ENCODE results near the gene NBAS. TPM values are rescaled to one million over a fixed set of nuclear protein-coding genes. Genes with fewer than 3 reads are reported as not detected.

Gene NBAS
- total and polyA plus RNA-seq, 2 donors (not counting 3 experiments of a cell fraction or from before 2014, with no cell fraction given) = 29.4 to 43.0 TPM

DNA sequence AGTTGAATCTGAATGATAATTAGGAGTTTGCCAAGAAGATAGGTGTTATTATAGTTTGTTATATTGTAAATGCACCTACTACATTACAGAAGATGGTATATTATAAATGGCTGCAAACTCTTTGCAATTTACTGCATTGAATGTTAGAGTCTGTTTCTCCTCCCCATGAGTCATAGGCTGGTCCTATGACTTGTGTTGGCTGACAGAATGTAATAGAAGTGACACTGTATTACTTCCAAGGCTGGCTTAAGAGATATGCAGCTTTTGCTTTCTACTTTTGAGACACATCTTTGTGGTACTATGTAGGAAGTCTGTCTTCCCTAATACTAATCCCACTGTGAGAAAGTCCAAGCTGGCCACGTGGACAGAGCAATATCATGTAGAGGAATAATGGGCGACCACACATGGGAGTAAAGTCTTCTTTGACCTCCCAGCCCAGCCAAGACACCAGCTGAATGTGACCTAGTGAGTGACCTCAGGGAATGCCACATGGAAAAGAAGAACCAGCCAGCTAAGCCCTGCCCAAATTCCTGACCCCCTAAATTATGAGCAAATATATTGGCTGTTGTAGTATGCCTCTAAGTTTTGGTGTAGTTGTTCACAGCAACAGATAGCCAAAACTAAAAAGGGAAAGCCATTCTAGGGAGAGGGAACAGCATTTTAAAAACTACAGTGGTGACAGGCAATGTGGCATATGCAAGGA, 23.8 kb upstream of the NBAS start:
- POLR2A ChIA-PET = no interaction called here
- intact Hi-C loops (cut with micrococcal nuclease) (no loop called here), dilution Hi-C loops (cut with MboI; ENCODE audit: extremely low pct_ligation_motif_present, low sequenced_read_pairs) (no loop called here)
- CTCF ChIA-PET = interaction anchor here (3.7 kb wide), 1 partner anchor 8 kb away, joined by 23 read pairs; no protein-coding TSS in a partner anchor
- BruUV-seq (replicated peaks) = no TSS peak
- Histone ChIP-seq H3K36me3 (ENCODE audit: control insufficient read depth in 2 of 2, extremely low read depth in 1 of 2, insufficient read depth in 2 of 2, low read length in 2 of 2) (no peaks in the 10 kb centered on the region), H3K27me3 (ENCODE audit: control insufficient read depth in 2 of 2, insufficient read depth in 2 of 2, low read length in 2 of 2) (no peaks in the 10 kb centered on the region), H3K27ac (ENCODE audit: insufficient read depth, low read depth, low read length) (no peak overlapping the region), H3K4me2 (ENCODE audit: insufficient read depth, low read length) (no peak overlapping the region), H3K9me3 (replicated peaks; ENCODE audit: control insufficient read depth, insufficient read depth, low read length) (no peaks in the 10 kb centered on the region), H3K4me3 (replicated peaks in 1 of 3; ENCODE audit: insufficient read depth in 1 of 3, low read depth in 1 of 3, low read length in 3 of 3) (no peak overlapping the region), H2AFZ (ENCODE audit: low read depth, low read length) (no peak overlapping the region), H3K9ac (replicated peaks; ENCODE audit: extremely low read depth, insufficient read depth, low read length) (no peak overlapping the region), H3K79me2 (ENCODE audit: control insufficient read depth, insufficient read depth, low read length) (no peaks in the 10 kb centered on the region), H3K4me1 (ENCODE audit: control insufficient read depth, extremely low read depth, insufficient read depth, low read length) (peaks cover 8% of the 10 kb centered on the region), H4K20me1 (replicated peaks; ENCODE audit: control insufficient read depth, extremely low read depth, insufficient read depth, low read length) (no peaks in the 10 kb centered on the region), H3K9me1 (replicated peaks; ENCODE audit: control insufficient read depth, extremely low read depth, insufficient read depth, low read length) (no peaks in the 10 kb centered on the region)
- no peak for DNase-seq (ENCODE audit: low read depth, low spot score)
- no peak for FAIRE-seq
- TF ChIP-seq POLR2AphosphoS5 (IDR thresholded peaks at IDR 0.05; ENCODE audit: insufficient read depth, low read depth, low read length) = no peak
- TF ChIP-seq FOS (IDR thresholded peaks at IDR 0.05; ENCODE audit: borderline replicate concordance, insufficient read depth, low read length) = peak; percentile 64

DNA sequence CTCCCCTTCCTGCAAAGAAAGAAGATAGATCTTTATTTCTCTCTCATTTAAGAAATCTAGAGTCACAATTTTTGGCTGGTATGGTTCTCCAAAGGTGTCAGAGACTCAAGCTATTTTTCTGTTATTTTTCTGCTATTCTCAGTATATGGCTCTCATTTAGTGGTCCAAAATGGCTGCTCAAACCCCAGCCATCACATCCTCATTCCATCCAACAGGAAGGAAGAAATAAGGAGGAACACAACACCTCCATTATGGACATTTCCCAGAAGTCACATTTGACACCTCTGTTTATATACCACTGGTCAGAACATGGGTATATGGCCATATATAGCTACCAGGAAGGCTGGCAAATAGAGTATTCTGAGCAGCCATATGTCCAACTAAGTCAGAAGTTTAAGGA, 23.2 kb upstream of the NBAS start:
- Histone ChIP-seq H3K9me3 (replicated peaks; ENCODE audit: control insufficient read depth, insufficient read depth, low read length) (no peaks in the 10 kb centered on the region), H3K4me1 (ENCODE audit: control insufficient read depth, extremely low read depth, insufficient read depth, low read length) (peaks cover 14% of the 10 kb centered on the region), H3K27me3 (ENCODE audit: control insufficient read depth in 2 of 2, insufficient read depth in 2 of 2, low read length in 2 of 2) (no peaks in the 10 kb centered on the region), H2AFZ (ENCODE audit: low read depth, low read length) (no peak overlapping the region), H4K20me1 (replicated peaks; ENCODE audit: control insufficient read depth, extremely low read depth, insufficient read depth, low read length) (no peaks in the 10 kb centered on the region), H3K4me3 (replicated peaks in 1 of 3; ENCODE audit: insufficient read depth in 1 of 3, low read depth in 1 of 3, low read length in 3 of 3) (no peak overlapping the region), H3K9me1 (replicated peaks; ENCODE audit: control insufficient read depth, extremely low read depth, insufficient read depth, low read length) (no peaks in the 10 kb centered on the region), H3K36me3 (ENCODE audit: control insufficient read depth in 2 of 2, extremely low read depth in 1 of 2, insufficient read depth in 2 of 2, low read length in 2 of 2) (no peaks in the 10 kb centered on the region), H3K79me2 (ENCODE audit: control insufficient read depth, insufficient read depth, low read length) (no peaks in the 10 kb centered on the region), H3K9ac (replicated peaks; ENCODE audit: extremely low read depth, insufficient read depth, low read length) (no peak overlapping the region), H3K4me2 (ENCODE audit: insufficient read depth, low read length) (no peak overlapping the region), H3K27ac (ENCODE audit: insufficient read depth, low read depth, low read length) (no peak overlapping the region)
- CTCF ChIA-PET = no interaction called here
- POLR2A ChIA-PET = no interaction called here
- BruUV-seq (replicated peaks) = no TSS peak
- FAIRE-seq (no peak), DNase-seq (ENCODE audit: low read depth, low spot score) (no peak)
- dilution Hi-C loops (cut with MboI; ENCODE audit: extremely low pct_ligation_motif_present, low sequenced_read_pairs) = no loop called here
- intact Hi-C loops (cut with micrococcal nuclease) = no loop called here
- TF ChIP-seq GATA2 (IDR thresholded peaks at IDR 0.05; ENCODE audit: insufficient read depth, insufficient read length, low read depth, low read length) = no peak
- no peak for TF ChIP-seq EZH2 (IDR thresholded peaks at IDR 0.05; ENCODE audit: borderline replicate concordance, low read depth, low read length, severe bottlenecking)

All from endothelial cell of umbilical vein (primary cell).